DOHH2 (cell line): ENCODE data around the gene SMAD3.

Experiments
- EZH2phosphoT487 ChIP-seq: fragments of 200-600 bp; sonication (generic); IDR thresholded peaks from 2 replicates; pipeline ENCODE4 v1.6.1; 2017; ENCODE audit warnings: borderline replicate concordance, mild to moderate bottlenecking, antibody characterized with exemption, low read length, moderate library complexity, mixed read lengths
- TF ChIP-seq, protein P1 (sequence below): fragments of 200-600 bp; sonication (generic); IDR thresholded peaks from one replicate; pipeline ENCODE4 v1.5.1; 2014; ENCODE audit warnings: antibody characterized with exemption, mild to moderate bottlenecking, low read depth, low read length; ENCODE audit not compliant: poor library complexity, severe bottlenecking

DNA sequence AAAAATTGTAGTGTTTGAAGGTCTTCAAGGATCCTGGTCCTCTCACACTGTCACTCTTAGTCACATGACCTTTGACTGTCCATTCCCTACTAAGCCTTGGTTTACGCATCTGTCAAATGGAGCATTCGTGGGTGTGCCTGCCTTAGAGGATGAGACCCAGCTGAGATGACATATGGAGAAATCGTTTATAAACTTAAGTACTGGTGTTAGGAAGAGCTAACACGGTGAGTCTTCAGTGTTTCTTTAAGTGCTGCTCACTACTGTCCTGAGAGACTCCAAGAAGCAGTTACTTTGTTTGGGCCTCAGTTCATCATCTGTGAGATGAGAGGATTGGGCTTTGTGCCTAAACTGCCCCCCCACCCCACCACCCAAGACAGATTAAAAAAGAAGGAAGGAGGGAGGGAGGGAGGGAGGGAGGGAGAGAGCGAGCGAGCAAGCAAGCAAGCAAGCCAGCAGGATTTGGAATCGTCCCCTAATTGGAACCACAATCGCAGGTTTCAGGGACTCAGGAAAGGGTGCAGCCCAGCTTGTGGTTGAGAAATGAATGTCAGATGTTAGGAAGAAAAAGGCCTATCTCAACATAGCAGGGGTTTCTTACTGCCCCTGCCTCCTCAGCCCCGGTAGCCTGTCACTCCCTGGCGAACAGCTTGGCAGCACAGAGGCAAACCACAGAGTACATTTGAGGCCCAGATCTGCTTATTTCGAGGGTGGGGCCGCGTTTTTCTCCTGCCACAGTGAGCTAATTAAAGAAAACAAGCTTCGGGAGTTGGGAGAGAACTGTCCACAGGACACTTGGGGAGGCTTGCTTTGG is 32.7 kb downstream of the SMAD3 start:
- TF ChIP-seq, protein P1, sequence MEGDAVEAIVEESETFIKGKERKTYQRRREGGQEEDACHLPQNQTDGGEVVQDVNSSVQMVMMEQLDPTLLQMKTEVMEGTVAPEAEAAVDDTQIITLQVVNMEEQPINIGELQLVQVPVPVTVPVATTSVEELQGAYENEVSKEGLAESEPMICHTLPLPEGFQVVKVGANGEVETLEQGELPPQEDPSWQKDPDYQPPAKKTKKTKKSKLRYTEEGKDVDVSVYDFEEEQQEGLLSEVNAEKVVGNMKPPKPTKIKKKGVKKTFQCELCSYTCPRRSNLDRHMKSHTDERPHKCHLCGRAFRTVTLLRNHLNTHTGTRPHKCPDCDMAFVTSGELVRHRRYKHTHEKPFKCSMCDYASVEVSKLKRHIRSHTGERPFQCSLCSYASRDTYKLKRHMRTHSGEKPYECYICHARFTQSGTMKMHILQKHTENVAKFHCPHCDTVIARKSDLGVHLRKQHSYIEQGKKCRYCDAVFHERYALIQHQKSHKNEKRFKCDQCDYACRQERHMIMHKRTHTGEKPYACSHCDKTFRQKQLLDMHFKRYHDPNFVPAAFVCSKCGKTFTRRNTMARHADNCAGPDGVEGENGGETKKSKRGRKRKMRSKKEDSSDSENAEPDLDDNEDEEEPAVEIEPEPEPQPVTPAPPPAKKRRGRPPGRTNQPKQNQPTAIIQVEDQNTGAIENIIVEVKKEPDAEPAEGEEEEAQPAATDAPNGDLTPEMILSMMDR: no peak
- TF ChIP-seq EZH2phosphoT487: no peak
